HG03135 (cell line): ENCODE measurements around the gene AGPAT4.

Experiments used
- ATAC-seq: cut with Tn5 transposase; IDR thresholded peaks from one replicate; pipeline ENCODE4 v1.9.1; 2021; ENCODE audit warnings: mild to moderate bottlenecking, moderate library complexity; ENCODE audit not compliant: unreplicated experiment

Gene AGPAT4

DNA sequence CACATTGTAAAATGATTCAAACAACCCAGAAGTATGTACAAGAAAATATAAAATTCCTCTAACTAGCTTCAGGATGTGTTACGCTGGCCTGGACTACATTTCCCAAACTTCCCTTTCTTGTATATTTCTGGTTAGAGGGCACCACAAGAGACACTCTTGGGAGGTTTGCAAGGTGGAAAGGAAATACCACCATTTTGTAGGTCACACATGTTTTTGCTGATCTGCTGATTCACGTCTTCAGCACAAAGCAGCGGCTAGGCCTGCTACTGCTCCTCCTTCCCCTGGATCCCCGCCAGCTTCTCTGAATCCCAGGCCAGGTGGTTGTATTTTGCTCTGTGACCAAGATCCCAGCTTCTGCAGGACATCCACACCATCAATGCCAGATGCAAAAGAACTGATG is 104.2 kb downstream of the AGPAT4 start:
- no peak for ATAC-seq

DNA sequence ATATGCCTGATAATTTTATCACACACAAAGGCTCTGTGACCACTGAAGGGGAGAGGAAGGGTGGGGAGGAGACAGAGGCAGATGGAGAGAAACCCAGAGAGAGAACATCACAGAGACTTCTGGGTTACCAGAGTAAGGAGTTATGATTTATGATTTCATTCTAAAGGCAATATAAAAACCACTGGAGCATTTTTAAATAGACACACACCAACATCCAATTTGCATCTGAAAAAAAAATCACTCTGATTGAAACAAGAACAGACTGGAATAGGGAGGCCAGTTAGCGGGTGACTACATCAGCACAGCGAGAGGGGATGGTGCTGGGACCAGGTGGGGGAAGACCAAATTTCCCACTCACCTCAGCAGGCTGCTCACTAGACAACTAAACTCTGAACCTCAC is 104.8 kb downstream of the AGPAT4 start:
- no peak for ATAC-seq

DNA sequence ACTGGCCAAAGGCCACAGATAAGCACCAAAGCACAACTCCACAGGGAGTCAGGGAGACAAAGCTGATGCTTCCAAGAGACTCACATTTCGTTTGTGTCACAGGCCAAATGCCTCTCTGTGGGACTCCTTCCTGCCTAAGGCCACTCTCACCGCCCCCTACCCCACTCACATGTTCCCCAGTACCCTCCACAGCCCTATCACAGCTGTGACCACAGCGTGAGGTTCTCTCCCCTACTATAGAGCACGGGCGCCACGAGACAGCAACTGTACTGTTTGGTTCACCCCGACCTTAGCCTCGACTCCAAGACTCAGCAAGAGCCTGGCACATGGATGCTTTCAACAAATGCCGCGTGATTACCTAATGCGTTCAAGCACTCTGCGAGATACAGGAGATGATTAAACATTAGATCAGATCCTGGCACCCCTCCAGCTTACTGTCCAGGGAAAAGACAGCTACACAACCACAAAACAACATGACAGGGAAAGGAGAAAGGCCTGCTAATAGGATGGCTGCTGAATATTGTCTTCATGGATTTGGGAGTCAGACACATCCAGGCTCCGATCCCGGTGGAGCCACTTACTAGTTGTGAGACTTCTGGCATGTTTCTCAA is 105.5 kb downstream of the AGPAT4 start:
- no peak for ATAC-seq

DNA sequence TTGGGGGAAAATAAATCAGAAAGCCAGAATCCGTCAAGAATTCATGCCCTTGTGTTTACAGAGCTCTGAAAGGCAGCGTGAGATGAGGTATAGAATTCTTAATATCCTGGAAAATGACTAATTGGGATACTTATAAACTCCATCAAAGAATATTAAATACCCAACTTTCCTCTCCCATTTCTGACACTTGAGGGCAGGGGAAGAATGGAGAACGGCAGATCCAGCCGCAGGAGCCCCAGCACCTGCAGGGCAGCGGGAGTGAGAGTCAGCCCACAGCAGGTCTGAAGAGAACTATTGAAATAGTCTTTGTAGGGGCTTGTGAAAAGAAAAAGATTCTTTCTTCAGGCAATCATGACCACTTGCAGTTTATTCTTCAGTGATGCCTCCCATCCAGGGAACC is 107.2 kb downstream of the AGPAT4 start:
- ATAC-seq = no peak

DNA sequence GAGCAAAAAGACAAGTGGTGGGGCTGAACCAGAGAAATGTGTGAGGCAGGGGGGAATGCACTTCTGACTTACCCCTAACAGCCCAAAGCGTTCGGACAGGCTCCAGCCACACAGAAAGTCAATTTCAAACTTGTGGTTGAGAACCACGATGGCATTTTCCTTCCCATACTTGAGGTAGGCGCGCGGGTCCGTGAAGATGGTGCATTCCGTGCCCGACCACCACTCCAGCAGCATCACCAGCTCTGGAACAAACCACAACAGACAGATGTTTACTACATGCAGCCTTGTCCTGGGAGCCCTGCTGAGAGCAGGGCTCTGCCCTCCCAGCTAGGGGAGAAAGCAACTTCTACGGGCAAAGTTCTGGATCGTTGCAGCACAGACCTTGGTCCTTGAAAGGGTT is 107.7 kb downstream of the AGPAT4 start:
- no peak for ATAC-seq

DNA sequence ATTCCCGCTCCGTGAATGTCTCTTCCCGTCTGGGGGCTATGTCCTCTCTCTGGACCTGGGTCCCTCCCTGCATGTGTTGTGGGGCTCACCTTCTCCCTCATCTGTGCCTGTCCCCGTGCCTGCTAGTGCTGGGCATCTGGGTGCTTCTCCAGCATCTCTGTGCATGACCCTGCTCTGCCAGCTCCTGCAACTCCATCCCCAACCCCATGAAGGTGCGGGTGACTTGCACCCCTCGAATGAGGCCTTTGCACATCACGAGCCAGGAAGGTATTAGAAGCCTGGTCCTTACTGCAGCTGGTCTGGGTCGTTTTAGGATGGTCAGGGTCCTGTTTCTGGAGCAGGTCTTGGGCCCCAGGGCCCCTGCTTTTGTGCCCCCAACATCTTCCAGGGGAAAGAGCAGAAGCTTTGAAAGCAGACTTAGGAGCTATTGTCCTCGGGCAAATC is 109.7 kb downstream of the AGPAT4 start:
- no peak for ATAC-seq

DNA sequence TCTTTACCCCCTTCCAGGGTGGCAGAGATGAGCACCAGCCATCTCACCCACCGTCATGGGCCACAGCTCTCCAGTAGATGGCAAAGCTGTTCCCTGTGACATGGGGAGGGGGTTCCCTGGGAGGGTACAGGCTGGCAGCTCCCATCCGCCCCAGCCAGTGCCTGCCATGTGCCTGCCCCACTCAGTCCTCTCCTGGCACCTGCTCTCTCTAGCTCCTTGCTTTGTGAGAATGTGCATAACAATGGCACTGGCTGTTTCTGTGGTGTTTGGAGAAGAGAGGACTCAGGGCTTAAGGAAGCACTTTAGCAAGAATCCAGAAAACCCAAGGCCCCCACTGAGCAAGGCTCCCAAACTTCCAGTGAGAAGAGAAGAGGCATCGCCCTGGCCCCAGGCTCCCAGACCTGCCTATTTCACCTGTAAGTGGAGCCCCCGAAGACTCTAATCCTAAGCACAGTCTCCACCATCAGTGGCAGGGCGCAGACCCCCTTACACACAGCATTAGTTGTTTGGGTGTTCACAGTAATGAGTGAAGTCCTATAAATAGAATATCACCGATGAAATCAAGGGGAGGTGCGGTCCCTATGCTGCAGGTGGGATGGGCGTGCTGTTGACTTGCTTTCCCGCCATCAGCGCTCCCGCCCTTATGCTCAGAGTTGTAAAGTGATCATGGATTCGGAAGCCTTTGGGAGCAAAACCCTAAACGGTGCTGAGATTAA is 110.2 kb downstream of the AGPAT4 start:
- ATAC-seq = no peak

DNA sequence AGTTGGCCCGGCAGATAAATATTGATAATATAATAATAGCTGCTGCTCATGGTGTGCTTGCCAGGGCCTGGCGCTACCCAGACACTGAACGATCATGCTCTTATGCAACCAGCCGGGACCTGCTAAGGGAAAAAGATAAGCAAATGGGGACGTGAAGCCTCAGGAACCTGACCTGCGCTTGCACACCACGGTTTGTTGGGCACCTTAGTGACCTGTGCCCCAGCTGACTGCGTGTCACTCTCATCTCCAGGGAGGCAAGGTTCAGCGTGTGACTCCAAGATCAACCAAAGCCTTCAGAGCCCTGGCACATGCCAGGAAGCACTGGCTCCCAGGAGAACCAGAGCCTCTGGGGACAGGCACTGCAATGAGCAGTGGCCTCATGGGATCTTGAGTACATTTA is 111.1 kb downstream of the AGPAT4 start:
- ATAC-seq = no peak

DNA sequence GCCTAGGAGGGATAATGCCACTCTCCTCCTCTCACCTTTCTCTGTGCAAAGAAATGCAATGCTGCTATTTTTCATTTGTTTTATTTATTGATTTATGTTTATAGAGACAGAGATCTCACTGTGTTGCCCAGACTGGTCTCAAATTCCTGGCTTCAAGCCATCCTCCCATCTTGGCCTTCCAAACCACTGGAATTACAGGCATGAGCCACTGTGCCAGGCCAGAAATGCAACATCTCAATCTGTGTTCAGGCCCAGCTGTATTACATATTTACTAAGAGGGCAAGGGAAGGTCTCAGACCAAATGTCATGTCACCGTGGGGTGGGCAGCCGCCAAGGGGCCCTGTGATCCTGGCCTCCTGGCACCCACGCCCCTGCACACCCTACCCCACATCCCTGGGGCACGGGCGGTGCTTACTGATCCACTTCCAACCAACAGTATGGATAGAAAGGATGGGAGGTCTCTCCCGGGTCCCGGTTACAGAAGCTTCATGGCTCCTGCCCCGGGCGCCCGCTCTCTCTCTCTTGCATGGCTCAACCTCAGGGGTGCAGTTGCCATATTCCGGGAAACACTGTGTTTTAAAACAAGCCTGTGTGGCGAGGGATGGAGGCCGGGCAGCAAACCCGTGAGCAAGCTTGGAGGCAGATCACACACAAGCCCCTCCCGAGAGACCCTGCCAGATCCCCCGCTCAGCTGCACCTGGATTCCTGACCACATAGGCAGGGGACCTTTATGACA is 111.8 kb downstream of the AGPAT4 start:
- ATAC-seq = no peak

DNA sequence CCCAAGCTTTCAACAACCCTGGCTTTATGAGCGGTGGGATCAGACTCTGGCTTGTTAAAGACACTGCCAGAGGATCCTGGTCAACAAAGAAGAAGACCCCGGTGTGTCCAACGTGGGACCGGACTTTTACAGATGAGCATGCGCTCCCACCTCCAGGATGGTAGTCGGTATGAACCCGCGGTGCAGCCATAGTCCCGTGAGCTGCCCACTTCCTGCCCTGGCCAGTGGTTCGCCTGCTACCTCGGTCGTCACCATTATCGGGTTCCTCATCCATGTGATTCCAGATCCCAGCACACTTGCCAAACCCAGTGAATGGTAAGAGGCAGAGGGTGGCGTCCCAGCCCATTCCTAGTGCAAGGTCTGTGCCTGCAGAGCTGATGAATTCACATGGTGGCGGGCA is 112.7 kb downstream of the AGPAT4 start:
- no peak for ATAC-seq

DNA sequence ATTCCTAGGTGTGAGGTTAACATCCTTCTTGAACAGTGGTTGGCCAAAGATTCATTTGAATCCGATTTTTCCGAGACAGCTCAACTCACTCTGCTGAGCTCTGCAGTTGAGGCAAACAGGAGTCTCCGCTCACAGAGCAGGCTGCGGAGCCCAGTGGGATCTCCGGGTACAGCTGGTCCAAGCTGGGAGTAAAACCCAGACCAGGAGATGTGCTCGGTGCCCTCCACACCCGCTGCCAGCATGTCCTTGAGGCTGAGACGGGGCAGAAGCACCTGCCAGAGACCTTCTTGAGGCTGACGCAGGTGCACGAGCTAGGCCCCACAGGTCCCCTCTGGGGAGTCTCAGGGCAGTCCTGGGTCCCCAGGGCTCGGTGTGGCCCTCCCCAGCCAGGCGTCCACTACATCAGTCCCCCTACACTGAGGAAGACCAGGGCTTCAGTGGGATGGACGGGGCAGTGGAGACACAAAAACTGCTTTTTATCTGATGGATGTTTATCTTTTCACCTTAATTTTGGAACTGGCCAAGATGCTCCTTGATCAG is 119.0 kb downstream of the AGPAT4 start:
- no peak for ATAC-seq

DNA sequence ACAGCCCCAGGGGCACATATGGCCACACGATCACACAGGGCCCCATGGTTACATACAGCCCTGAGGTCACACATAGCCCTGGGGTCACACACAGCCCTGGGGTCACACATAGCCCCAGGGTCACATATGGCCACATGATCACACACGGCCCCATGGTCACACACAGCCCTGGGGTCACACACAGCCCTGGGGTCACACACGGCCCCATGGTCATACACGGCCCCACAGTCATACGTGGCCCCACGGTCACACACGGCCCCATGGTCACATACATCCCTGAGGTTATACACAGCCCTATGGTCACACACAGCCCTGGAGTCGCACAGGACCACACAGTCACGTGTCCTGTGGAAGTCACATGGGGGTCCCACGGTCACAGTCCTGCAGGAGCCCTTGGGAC is 120.1 kb downstream of the AGPAT4 start:
- ATAC-seq = no peak

DNA sequence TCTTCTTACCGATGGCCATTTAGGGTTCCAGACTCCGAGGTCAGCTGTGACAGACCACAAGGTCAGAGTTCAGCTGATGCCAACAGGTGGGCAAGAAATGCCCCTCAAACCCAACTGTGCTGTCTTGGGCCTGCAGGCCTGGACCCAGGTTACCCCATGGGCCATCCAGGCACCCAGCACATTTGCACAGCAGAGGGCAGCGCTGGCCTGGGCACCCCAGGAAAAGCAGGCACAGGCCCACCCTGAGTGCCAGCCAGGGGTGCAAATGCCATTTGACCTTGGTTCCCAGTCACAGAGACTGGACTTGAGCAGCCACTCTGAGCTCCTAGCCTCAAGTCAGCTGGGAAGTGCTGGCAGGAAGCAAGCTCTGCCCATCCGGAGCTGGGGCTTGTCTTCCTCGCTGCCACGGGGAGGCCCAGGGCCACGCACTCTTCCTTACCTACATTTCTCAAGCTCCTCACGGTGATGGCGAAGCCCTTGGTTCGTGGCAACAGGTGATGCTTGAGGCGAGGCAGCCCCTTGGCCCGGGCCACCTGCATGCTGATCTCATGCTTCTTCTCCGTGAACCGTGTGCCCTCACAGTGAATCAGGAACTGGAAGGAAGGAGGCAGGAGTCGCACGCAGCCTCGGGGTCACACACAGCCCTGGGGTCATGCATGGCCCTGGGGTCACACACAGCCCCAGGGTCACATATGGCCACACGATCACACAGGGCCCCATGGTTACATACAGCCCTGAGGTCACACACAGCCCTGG is 120.8 kb downstream of the AGPAT4 start:
- no peak for ATAC-seq

DNA sequence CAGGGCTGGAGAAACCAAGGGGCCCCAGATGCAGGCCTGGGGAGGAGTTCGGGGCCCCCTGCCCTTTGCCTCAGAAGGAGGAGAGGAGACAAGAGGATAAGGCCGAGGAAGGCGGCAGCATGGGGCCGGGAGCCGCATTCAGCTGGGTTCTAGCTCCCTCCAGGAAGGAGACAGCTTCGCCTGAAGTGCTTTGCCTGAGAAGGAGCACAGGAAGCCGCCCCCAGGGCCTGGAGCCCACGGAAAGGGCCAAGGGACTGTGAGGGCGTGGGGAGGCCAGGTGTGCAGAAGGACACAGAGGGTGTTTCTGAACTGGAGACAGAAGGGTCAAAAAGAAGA is 121.4 kb downstream of the AGPAT4 start:
- ATAC-seq = no peak

DNA sequence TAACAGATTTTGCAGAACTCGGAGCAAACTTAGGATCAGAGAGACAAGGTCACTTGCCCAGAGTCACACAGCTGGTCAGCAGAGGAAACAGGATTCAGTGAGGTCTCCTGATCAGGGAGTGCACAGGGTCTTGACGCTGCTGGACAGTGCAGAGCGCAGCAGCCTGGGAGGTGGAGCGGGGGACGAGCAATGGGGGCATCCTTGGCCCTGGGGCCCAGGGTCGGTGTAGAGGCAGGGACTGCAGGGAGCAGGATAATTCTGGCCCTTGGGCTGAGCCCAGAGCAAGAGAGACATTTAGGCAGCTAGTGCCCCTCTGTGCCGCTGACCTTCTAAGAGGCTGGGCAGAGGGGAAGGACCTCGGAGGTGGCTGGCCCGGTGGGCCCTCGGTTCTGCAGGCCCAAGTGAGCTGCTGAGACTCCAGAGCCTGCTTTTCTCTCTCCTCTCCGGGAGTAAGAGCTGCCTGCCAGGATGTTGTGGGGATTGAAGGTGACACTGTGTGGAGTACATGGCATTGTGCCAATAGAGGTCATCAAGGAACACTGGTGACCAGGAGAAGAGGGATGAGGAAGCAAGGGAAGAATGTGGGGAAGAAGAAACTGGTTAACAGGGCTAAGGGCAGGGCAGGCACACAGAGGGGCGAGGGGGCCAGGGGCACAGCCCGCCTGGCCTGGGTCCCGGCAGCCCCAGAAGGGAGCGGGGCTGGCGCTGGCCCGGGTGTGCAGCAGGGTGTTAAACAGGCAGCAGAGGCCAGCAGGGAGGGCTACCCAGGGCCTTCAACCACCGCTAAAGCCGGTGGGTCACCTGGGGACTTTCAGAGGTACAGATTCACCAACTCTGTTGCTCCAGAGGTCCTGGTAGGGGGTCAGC is 122.0 kb downstream of the AGPAT4 start:
- ATAC-seq = no peak

DNA sequence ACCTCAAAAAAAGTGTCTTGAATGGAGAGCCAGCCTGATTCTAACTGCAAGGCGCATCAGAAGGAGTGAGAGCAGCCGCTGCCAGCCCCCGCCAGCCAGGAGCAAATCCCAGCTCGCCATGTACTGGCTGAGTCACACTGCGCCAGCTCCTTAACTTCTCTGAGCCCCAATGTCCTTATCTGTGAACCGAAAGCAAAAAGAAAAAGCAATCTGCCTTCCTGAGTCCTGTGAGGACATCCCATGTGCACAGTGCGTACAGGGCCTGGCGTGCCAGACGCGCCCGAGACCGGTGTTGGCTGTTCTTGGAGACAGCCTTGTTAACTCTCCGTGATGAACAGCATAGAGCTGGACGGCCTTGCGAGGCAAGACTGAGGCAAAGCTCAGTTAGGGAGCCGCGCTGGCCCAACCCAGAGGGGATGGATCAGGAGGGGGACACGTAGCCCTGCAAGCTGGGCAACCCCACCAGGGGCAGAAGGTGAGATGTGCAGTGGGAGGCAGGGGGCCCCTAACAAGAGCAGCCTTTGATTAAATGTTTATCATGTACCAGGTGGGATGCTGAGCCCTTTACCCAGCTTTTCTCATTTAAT is 122.7 kb downstream of the AGPAT4 start:
- ATAC-seq = no peak

DNA sequence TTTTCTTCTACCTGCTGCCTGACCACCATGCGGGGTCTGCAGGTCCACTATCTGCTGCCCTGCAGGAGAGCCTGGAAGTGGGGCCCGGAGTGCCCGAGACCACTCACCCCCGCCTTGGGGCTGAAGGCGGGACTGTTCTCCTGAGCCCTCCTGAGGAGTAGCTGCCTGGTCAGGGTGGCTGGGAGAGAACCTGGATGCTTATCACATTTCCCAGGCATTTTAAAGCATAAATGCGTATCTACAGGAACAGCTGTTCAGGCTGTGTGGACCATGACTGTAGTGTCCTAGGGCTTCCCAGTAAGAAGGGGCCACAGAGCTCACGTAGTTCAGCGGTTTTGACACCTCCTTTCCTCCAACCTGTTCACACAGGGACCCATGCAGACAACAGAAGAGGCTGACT is 123.3 kb downstream of the AGPAT4 start:
- ATAC-seq = no peak

DNA sequence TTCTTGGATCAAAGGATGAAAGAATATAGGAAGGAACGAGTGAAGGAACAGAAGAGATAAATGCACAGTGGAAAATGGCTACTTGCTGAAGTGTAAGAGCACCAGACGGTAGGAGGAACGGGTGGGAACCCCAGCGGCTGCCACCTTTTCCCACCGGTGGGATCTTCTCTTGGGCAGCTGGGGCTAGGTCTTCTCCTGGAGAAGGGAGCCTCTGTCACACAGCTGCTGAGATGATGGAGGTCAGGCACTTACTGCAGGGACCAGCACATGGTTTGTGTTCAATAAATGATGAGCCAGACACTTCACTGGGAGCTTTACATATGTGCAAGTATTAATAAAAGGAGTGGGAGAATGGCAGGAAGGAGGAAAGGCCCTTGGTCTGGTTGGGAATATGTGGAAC is 123.7 kb downstream of the AGPAT4 start:
- no peak for ATAC-seq

DNA sequence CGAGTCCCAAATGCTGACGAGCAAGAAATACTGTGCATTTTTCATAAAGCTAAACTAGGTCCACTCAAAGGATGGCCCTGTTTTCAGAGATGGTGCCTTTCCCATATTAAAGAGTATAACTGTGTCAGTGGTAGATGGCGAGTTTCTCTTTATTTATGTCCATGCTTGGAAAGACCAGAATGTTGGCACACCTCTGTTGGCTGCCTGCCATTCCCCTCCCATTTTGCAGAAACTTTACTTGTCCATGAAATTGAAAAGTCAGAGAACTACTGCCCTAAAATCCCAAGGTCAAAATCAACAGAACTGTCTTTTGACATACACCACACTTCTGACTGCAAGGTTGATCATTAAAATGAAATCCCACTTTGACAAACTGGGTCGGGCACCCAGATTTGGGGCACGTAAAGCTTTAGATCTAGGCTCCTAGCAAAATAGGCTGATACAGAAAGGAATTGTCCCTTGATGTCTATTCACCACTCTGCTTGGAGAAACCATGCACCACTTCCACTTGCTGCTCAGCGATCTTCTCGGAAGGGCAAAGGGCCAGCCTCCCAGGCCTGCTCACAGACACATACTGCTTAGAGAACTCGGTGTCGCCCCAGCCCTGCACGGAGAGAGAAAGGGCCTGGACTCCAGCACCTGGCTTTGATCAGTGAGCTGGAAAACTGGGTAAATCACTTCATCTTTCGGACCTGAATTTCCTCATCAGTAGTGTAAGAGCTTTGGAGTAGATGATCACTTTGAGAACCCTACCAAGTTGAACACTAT is 130.0 kb downstream of the AGPAT4 start:
- ATAC-seq = no peak
